Osteoblast (primary cell): ENCODE measurements around the gene MAP4K2. TPM values are rescaled to one million over a fixed set of nuclear protein-coding genes. Genes with fewer than 3 reads are reported as not detected.

ENCODE experiments used
- DNase-seq: peaks from one replicate; pipeline ENCODE4 v3.0.0; 2011; ENCODE audit warnings: low spot score, mixed read lengths; ENCODE audit not compliant: insufficient read length; ENCODE audit errors: missing footprints
- H2AFZ ChIP-seq: 2 replicates; pipeline ENCODE4 v1.6.0; 2011; ENCODE audit warnings: mild to moderate bottlenecking, low read length
- H3K27ac ChIP-seq: 2 replicates; pipeline ENCODE4 v1.5.1; 2011; ENCODE audit warnings: mild to moderate bottlenecking, low read depth, low read length, moderate library complexity
- H3K27me3 ChIP-seq: 2 replicates; pipeline ENCODE4 v1.6.0; 2012; ENCODE audit warnings: mild to moderate bottlenecking, control low read depth, inconsistent platforms, low read length, moderate library complexity; ENCODE audit not compliant: insufficient read depth
- H3K36me3 ChIP-seq: 2 replicates; pipeline ENCODE4 v1.5.1; 2011; ENCODE audit warnings: mild to moderate bottlenecking, low read length, control low read depth, moderate library complexity; ENCODE audit not compliant: insufficient read depth
- H3K4me1 ChIP-seq: 2 replicates; pipeline ENCODE4 v1.5.1; 2011; ENCODE audit warnings: mild to moderate bottlenecking, low read length, control low read depth, moderate library complexity; ENCODE audit not compliant: insufficient read depth
- H3K4me2 ChIP-seq: 2 replicates; pipeline ENCODE4 v1.6.0; 2011; ENCODE audit warnings: mild to moderate bottlenecking, low read length; ENCODE audit not compliant: insufficient read depth
- H3K4me3 ChIP-seq: fragments of 200-600 bp; sonication (generic); 3 replicates; pipeline ENCODE4 v1.5.1; 2012; ENCODE audit warnings: mild to moderate bottlenecking, low read length, inconsistent platforms; ENCODE audit not compliant: insufficient read depth
- H3K79me2 ChIP-seq: 2 replicates; pipeline ENCODE4 v1.6.0; 2012; ENCODE audit warnings: mild to moderate bottlenecking, low read length, control low read depth, inconsistent platforms; ENCODE audit not compliant: insufficient read depth
- H3K9me3 ChIP-seq: 2 replicates; pipeline ENCODE4 v1.5.1; 2011; ENCODE audit warnings: low read depth, low read length, control low read depth
- H4K20me1 ChIP-seq: 2 replicates; pipeline ENCODE4 v1.6.0; 2012; ENCODE audit warnings: mild to moderate bottlenecking, low read length, control low read depth; ENCODE audit not compliant: insufficient read depth
- total RNA-seq: library from RNA; depleted of rRNA; stranded (reverse); fragments of >200 nt; gene quantifications from 2 replicates; pipeline ENCODE4 v1.2.3, GENCODE V29; 2012
- TF ChIP-seq, protein P1 (sequence below): IDR thresholded peaks from 2 replicates; pipeline ENCODE4 v1.5.1; 2011; ENCODE audit warnings: mild to moderate bottlenecking, low read depth, low read length, moderate library complexity; ENCODE audit errors: extremely low read depth

The MAP4K2 gene
- total RNA-seq, 1 donor = 9.8 TPM

DNA sequence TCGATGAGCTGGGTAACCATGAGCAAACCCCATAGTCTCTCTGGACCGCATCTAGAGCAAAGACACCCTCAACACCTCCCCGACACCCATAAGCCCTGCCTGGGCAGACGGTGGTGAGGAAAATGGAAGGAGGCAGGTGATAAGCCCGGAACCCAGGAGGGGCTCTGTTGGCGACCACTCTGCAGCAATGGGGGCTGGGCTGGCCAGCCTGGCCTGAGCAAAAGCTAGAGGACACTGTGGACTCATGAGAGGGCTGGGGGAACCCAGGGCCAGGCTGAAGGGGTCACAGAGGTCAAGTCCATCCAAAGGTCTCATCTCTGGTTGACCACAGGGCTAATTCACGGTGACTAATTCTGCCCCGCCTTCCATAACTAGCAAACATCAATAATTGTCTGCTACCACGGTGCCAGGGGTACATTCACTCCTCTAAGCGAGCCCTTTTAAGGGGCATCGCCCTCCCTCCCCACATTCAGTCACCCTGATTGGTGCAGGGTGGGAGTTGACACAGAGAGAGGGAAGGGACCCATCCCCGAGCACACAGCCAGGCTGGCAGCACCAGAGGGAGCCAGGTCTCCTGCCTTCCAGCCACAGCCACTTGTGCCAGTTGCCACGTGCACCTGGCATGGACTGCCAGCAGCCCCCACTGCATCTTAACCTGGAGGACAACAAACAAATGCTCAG is 47.2 kb downstream of the MAP4K2 start:
- Histone ChIP-seq H3K27me3 (no peaks in the 10 kb centered on the region), H3K9me3 (no peaks in the 10 kb centered on the region), H3K4me2 (no peak overlapping the region), H3K79me2 (no peaks in the 10 kb centered on the region), H4K20me1 (no peaks in the 10 kb centered on the region), H3K4me1 (peaks cover 7% of the 10 kb centered on the region), H3K4me3 (no peak overlapping the region), H3K27ac (no peak overlapping the region), H3K36me3 (no peaks in the 10 kb centered on the region), H2AFZ (no peak overlapping the region)
- TF ChIP-seq, protein P1, sequence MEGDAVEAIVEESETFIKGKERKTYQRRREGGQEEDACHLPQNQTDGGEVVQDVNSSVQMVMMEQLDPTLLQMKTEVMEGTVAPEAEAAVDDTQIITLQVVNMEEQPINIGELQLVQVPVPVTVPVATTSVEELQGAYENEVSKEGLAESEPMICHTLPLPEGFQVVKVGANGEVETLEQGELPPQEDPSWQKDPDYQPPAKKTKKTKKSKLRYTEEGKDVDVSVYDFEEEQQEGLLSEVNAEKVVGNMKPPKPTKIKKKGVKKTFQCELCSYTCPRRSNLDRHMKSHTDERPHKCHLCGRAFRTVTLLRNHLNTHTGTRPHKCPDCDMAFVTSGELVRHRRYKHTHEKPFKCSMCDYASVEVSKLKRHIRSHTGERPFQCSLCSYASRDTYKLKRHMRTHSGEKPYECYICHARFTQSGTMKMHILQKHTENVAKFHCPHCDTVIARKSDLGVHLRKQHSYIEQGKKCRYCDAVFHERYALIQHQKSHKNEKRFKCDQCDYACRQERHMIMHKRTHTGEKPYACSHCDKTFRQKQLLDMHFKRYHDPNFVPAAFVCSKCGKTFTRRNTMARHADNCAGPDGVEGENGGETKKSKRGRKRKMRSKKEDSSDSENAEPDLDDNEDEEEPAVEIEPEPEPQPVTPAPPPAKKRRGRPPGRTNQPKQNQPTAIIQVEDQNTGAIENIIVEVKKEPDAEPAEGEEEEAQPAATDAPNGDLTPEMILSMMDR = no peak
- DNase-seq = peak; percentile 84

DNA sequence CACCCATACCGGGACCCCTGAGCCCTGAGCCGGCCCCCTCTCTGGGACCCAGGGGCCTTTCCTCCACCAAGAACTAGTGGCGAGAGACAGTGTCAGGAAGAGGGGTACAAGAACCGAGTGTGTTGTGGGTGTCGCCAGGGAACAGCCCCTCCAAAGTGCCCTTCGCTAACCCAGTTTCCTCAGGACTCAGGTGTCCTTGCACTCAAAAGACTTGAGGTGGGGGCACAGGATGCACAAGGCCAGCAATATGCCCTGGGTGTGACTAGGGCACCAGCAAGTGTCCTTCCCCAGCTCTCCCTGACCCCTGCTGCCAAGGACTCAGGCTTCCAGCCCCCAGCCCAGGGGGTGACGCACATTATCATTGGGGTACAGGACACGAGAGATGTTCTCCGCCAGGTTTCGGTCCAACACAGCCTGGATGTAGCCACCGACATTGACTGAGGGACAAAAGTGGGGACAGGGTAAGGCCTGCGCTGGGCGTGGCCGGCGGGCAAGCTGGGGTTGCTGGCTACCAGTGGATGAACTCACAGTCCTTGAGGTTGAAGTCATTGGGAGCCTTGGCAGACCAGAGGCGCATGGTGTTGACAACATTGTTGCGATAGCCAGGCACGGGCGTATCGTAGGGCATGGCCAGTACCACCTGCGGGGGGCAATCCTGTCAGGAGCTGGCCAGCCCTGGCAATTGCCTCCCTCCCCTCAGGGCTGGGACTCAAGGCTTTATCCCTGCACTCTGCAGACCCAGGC is 47.9 kb downstream of the MAP4K2 start:
- Histone ChIP-seq H3K9me3 (no peaks in the 10 kb centered on the region), H3K27me3 (no peaks in the 10 kb centered on the region), H3K27ac (no peak overlapping the region), H3K4me2 (no peak overlapping the region), H3K79me2 (no peaks in the 10 kb centered on the region), H3K36me3 (no peaks in the 10 kb centered on the region), H4K20me1 (no peaks in the 10 kb centered on the region), H3K4me1 (peaks cover 7% of the 10 kb centered on the region), H2AFZ (no peak overlapping the region), H3K4me3 (no peak overlapping the region)
- TF ChIP-seq, protein P1 = no peak
- DNase-seq = peak; percentile 87

DNA sequence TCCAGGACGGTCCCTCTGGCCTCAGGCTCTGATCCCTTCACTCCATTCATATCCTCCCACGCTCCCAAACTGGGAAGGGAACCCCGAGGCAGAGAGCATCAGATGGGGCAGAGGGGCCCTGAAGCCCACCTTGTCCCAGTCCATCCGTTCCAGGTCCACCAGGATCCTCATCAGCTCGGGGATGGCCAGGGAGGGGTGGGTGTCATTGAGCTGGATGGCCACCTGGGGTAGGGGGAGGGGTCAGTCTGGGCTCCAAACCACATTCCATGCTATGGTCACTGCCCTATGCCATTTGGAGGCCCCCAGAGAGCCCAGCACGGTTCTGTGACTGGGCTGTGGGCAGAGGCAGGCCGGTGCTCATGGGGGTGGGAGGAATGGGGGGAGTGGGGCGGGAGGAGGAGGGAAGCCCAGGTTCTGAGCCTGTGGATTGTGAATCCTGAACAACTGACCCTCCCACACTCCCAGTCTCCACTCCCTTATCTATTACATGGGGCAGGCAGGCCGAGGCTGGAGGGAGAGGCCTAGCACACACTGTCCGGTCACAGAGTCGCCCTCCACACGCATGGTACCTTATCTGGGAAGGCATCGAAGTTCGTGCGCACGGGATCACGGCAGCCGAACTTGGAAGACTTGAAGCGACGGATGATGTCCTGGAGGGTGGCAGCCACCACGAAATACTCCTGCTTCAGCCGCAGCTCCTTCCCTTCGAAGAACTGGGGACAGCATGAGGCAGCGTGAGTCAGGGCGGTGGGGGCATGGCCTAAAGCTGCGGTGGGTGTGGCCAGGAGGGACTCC is 48.7 kb downstream of the MAP4K2 start:
- no peaks in the 10 kb centered on the region for H3K9me3 ChIP-seq
- no peaks in the 10 kb centered on the region for H4K20me1 ChIP-seq
- H3K36me3 ChIP-seq = no peaks in the 10 kb centered on the region
- peak; percentile 66 for DNase-seq
- no peak overlapping the region for H3K27ac ChIP-seq
- no peak overlapping the region for H2AFZ ChIP-seq
- no peak overlapping the region for H3K4me3 ChIP-seq
- TF ChIP-seq, protein P1 = no peak
- no peak overlapping the region for H3K4me2 ChIP-seq
- no peaks in the 10 kb centered on the region for H3K79me2 ChIP-seq
- no peaks in the 10 kb centered on the region for H3K27me3 ChIP-seq
- H3K4me1 ChIP-seq = peaks cover 2% of the 10 kb centered on the region
